CD14-positive monocyte (primary cell): ENCODE data around the gene SYTL2. TPM values are rescaled to one million over a fixed set of nuclear protein-coding genes. Genes with fewer than 3 reads are reported as not detected.

Experiments
- DNase-seq, 3 donors: peaks; one replicate each; pipeline ENCODE4 v3.0.0-alpha.2; 2011 to 2022
- H2AFZ ChIP-seq: 2 replicates; pipeline ENCODE4 v1.6.0; 2012; ENCODE audit warnings: mild to moderate bottlenecking, low read depth, low read length, inconsistent platforms; ENCODE audit not compliant: insufficient read depth, poor library complexity, severe bottlenecking
- H3K27ac ChIP-seq, 2 donors: 1 replicate in 1 of 2; 2 replicates in 1 of 2; pipeline ENCODE4 v1.5.1; 2012 to 2013; ENCODE audit warnings: low read length in 2 of 2, control low read depth in 1 of 2, inconsistent platforms in 1 of 2, low read depth in 1 of 2, mild to moderate bottlenecking in 1 of 2
- H3K27me3 ChIP-seq, 2 donors: one replicate each; pipeline versions ENCODE4 v1.6.0 to v1.6.1; 2011 to 2013; ENCODE audit warnings: low read length in 2 of 2; ENCODE audit not compliant: control insufficient read depth in 2 of 2, insufficient read depth in 2 of 2
- H3K36me3 ChIP-seq, 2 donors: replicated peaks in 1 of 2; 1 replicate in 1 of 2; 2 replicates in 1 of 2; pipeline versions ENCODE4 v1.5.1 to v1.6.1; 2012 to 2013; ENCODE audit warnings: low read length in 2 of 2, control low read depth in 1 of 2, inconsistent platforms in 1 of 2, mild to moderate bottlenecking in 1 of 2; ENCODE audit not compliant: insufficient read depth in 2 of 2, control insufficient read depth in 1 of 2
- H3K4me1 ChIP-seq, 2 donors: 1 replicate in 1 of 2; 2 replicates in 1 of 2; pipeline versions ENCODE4 v1.5.1 to v1.6.1; 2012 to 2013; ENCODE audit warnings: low read length in 2 of 2, control low read depth in 1 of 2, inconsistent platforms in 1 of 2, mild to moderate bottlenecking in 1 of 2, moderate library complexity in 1 of 2; ENCODE audit not compliant: insufficient read depth in 2 of 2, control insufficient read depth in 1 of 2
- H3K4me2 ChIP-seq: replicated peaks from 2 replicates; pipeline ENCODE3; 2012; ENCODE audit warnings: low read length, moderate library complexity, mild to moderate bottlenecking; ENCODE audit not compliant: poor library complexity, severe bottlenecking; ENCODE audit errors: extremely low read depth
- H3K4me3 ChIP-seq, 3 experiments: fragments of 200-600 bp in 1 of 3; sonication (generic) in 1 of 3; replicated peaks in 1 of 3; 1 replicate in 2 of 3; 2 replicates in 1 of 3; pipeline ENCODE4 v1.5.1; 2011 to 2013; ENCODE audit warnings: low read length in 3 of 3, mild to moderate bottlenecking in 3 of 3, control low read depth in 2 of 3, low read depth in 2 of 3, inconsistent platforms in 1 of 3, moderate library complexity in 1 of 3
- H3K79me2 ChIP-seq: 2 replicates; pipeline ENCODE4 v1.6.0; 2012; ENCODE audit warnings: mild to moderate bottlenecking, control low read depth, inconsistent platforms, low read length, moderate library complexity; ENCODE audit not compliant: insufficient read depth
- H3K9ac ChIP-seq: 2 replicates; pipeline ENCODE4 v1.6.0; 2017; ENCODE audit warnings: low read length, mild to moderate bottlenecking; ENCODE audit not compliant: insufficient read depth, poor library complexity, severe bottlenecking
- H3K9me3 ChIP-seq, 2 donors: replicated peaks in 1 of 2; 1 replicate in 1 of 2; 2 replicates in 1 of 2; pipeline versions ENCODE4 v1.5.1 to v1.6.1; 2012 to 2013; ENCODE audit warnings: low read length in 2 of 2, control low read depth in 1 of 2; ENCODE audit not compliant: control insufficient read depth in 1 of 2, insufficient read depth in 1 of 2
- H4K20me1 ChIP-seq: 2 replicates; pipeline ENCODE4 v1.6.0; 2012; ENCODE audit warnings: mild to moderate bottlenecking, low read length, control low read depth, moderate library complexity; ENCODE audit not compliant: insufficient read depth
- H3K27ac Mint-ChIP-seq, 7 donors: one replicate each; pipeline ENCODE4 v1.8.0; 2020; ENCODE audit warnings: mild to moderate bottlenecking in 7 of 7, mixed read lengths in 7 of 7, moderate library complexity in 6 of 7, inconsistent platforms in 2 of 7
- H3K27me3 Mint-ChIP-seq, 3 donors: one replicate each; pipeline ENCODE4 v1.8.0; 2021 to 2022; ENCODE audit warnings: low read depth in 3 of 3, mild to moderate bottlenecking in 3 of 3, mixed read lengths in 3 of 3, moderate library complexity in 3 of 3, inconsistent platforms in 1 of 3
- H3K36me3 Mint-ChIP-seq, 2 donors: one replicate each; pipeline ENCODE4 v1.8.0; 2020; ENCODE audit warnings: mixed read lengths in 2 of 2, inconsistent platforms in 1 of 2, mild to moderate bottlenecking in 1 of 2
- H3K4me1 Mint-ChIP-seq: one replicate; pipeline ENCODE4 v1.8.0; 2020; ENCODE audit warnings: mild to moderate bottlenecking, mixed read lengths
- H3K4me3 Mint-ChIP-seq, 2 donors: one replicate each; pipeline ENCODE4 v1.8.0; 2020; ENCODE audit warnings: mild to moderate bottlenecking in 2 of 2, mixed read lengths in 2 of 2, moderate library complexity in 1 of 2
- H3K9me3 Mint-ChIP-seq, 7 donors: one replicate each; pipeline ENCODE4 v1.8.0; 2020 to 2022; ENCODE audit warnings: mixed read lengths in 7 of 7, mild to moderate bottlenecking in 6 of 7, moderate library complexity in 6 of 7, inconsistent platforms in 2 of 7
- CTCF ChIP-seq: fragments of 200-600 bp; IDR thresholded peaks from one replicate; pipeline ENCODE4 v1.8.0; 2022; ENCODE audit warnings: antibody characterized with exemption, mild to moderate bottlenecking
- WGBS: methylation state at CpG from one replicate; pipeline ENCODE4 v1.1.5; 2013; ENCODE audit warnings: missing lambda C conversion rate; ENCODE audit not compliant: insufficient coverage; 5-methylcytosine and 5-hydroxymethylcytosine counted together
- intact Hi-C, 2 donors: fragments of 100-400 bp; cut with micrococcal nuclease; formaldehyde crosslinking; loops; one replicate each; pipeline versions ENCODE4 v1.15.0 to v1.15.1; 2023
- polyA plus RNA-seq, 3 donors: library from polyadenylated mRNA; depleted of rRNA in 1 of 3; unstranded in 2 of 3; stranded (reverse) in 1 of 3; fragments of 300-500 nt in 2 of 3; fragments of >200 nt in 1 of 3; fragmentation: Illumina TruSeq in 2 of 3; gene quantifications; 1 replicate in 2 of 3; 2 replicates in 1 of 3; pipeline ENCODE4 v1.2.3, GENCODE V29; 2012 to 2021

Gene SYTL2
- polyA plus RNA-seq, 3 donors = 0.30 to 0.48 (median 0.34) TPM

DNA sequence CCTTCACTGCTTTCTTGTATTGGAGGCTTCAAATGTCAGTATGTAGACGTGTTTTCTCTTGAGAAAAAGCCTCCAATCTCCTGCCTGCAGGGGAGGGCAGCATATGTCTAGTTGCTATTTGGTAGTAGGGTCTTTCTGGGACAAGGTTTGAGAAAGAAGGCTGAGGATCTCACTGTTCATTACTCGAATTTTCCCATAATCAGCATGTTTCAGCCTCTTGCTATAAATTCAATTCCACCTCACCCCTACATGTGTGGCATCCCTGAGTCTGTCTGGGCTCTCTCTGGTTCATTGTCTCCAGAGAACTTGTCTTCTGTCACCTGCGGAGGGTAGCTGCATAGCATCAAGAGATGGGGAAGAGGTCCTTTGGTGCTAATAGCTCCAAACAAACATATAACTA lies 24.8 kb upstream of the SYTL2 start:
- Histone ChIP-seq H3K79me2 (no peaks in the 10 kb centered on the region), H3K4me3 (no peak overlapping the region), H3K4me1 (no peaks in the 10 kb centered on the region), H3K9me3 (peaks cover 0 to 3% of the 10 kb centered on the region in 2 donors), H2AFZ (no peak overlapping the region), H3K36me3 (no peaks in the 10 kb centered on the region), H3K9ac (no peak overlapping the region), H3K4me2 (no peak overlapping the region), H4K20me1 (no peaks in the 10 kb centered on the region), H3K27ac (no peak overlapping the region), H3K27me3 (no peaks in the 10 kb centered on the region)
- Mint-ChIP-seq H3K4me3 (no peak overlapping the region), H3K9me3 (peaks cover 1 to 10% (median 4%) of the 10 kb centered on the region in 7 donors), H3K4me1 (peaks cover under 1% of the 10 kb centered on the region), H3K36me3 (no peaks in the 10 kb centered on the region), H3K27me3 (peaks cover 0 to 2% (median 0%) of the 10 kb centered on the region in 3 donors), H3K27ac (no peak overlapping the region)
- no peak for DNase-seq
- TF ChIP-seq CTCF = no peak
- no CpG with 5 or more reads among the region's 3 CpGs for WGBS
- intact Hi-C loops = no loop called here

DNA sequence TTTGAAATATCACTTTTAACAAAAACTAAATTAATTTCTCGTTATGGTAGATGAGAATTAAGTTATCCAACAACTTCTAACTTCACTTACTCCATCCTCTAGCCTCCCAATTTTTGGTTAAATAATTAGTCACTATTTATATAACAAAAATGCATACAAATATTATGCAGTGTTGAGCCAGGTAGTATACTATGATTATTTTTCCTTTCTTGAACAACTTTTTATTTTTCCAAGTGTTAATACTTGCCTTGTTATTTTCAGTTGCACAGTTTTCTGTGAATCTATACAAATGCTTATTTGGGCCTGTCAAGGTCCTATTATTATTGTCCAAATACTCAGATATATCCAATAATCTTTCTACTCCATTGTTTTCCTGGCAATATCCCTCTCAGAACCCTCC lies 24.3 kb upstream of the SYTL2 start:
- Histone ChIP-seq H3K9me3 (peaks cover 0 to 3% of the 10 kb centered on the region in 2 donors), H3K36me3 (no peaks in the 10 kb centered on the region), H3K4me1 (no peaks in the 10 kb centered on the region), H3K9ac (no peak overlapping the region), H2AFZ (no peak overlapping the region), H4K20me1 (no peaks in the 10 kb centered on the region), H3K4me2 (no peak overlapping the region), H3K27me3 (no peaks in the 10 kb centered on the region), H3K4me3 (no peak overlapping the region), H3K27ac (no peak overlapping the region), H3K79me2 (no peaks in the 10 kb centered on the region)
- H3K36me3 Mint-ChIP-seq = no peaks in the 10 kb centered on the region
- peaks cover 0 to 2% (median 0%) of the 10 kb centered on the region in 3 donors for H3K27me3 Mint-ChIP-seq
- no peak overlapping the region for H3K4me3 Mint-ChIP-seq
- peaks cover 5% of the 10 kb centered on the region for H3K4me1 Mint-ChIP-seq
- no peak for TF ChIP-seq CTCF
- intact Hi-C loops = no loop called here
- no peak for DNase-seq
- no CpG with 5 or more reads among the region's 1 CpG for WGBS
- H3K27ac Mint-ChIP-seq = no peak overlapping the region
- peaks cover 1 to 10% (median 4%) of the 10 kb centered on the region in 7 donors for H3K9me3 Mint-ChIP-seq
